ENCODE measurements around the gene ASB18. TPM values are rescaled to one million over a fixed set of nuclear protein-coding genes. Genes with fewer than 3 reads are reported as not detected.

Gene ASB18
- total and polyA plus RNA-seq, 2 experiments from 2014 or later = not detected

DNA sequence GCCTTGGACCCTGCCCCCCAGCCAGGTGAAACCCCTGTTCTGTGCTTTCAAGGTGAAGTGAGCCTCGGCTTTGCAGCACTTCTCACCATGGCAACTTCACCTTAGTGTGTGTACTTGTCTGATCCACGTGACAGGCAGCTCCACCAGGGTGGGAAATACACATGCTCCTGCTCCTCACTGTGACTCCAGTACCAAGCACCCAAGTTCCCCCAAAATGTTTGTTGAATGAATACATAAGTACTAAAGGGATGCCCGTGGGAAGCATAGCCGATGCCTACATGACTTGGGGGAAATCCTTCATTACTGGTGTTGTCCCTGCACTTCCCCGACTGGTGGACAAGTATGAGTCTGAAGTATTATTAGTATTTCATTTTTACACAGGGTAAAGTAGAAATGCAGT is 54.2 kb downstream of the ASB18 start:
- H3K9me3 Mint-ChIP-seq = peaks cover 3% of the 10 kb centered on the region; the same call in 1 of the 3 replicates
- Histone ChIP-seq H3K4me2 (no peak overlapping the region), H4K20me1 (replicated peaks; ENCODE audit: insufficient read depth) (no peaks in the 10 kb centered on the region), H3K4me3 (no peak overlapping the region), H3K27me3 (ENCODE audit: insufficient read depth) (no peaks in the 10 kb centered on the region), H3K4me1 (ENCODE audit: insufficient read depth) (peaks cover 4% of the 10 kb centered on the region; the same call in 1 of the 2 replicates), H2AFZ (peak overlapping the region; percentile 59; the same call in 1 of the 2 replicates), H3K79me2 (replicated peaks; ENCODE audit: insufficient read depth) (no peaks in the 10 kb centered on the region), H3K36me3 (ENCODE audit: insufficient read depth) (no peaks in the 10 kb centered on the region), H3F3A (replicated peaks; ENCODE audit: low read depth) (no peaks in the 10 kb centered on the region), H3K9me2 (ENCODE audit: insufficient read depth) (no peaks in the 10 kb centered on the region), H3K27ac (ENCODE audit: low read depth) (no peak overlapping the region)
- H3K4me3 Mint-ChIP-seq = no peak overlapping the region
- TF ChIP-seq, protein P1, sequence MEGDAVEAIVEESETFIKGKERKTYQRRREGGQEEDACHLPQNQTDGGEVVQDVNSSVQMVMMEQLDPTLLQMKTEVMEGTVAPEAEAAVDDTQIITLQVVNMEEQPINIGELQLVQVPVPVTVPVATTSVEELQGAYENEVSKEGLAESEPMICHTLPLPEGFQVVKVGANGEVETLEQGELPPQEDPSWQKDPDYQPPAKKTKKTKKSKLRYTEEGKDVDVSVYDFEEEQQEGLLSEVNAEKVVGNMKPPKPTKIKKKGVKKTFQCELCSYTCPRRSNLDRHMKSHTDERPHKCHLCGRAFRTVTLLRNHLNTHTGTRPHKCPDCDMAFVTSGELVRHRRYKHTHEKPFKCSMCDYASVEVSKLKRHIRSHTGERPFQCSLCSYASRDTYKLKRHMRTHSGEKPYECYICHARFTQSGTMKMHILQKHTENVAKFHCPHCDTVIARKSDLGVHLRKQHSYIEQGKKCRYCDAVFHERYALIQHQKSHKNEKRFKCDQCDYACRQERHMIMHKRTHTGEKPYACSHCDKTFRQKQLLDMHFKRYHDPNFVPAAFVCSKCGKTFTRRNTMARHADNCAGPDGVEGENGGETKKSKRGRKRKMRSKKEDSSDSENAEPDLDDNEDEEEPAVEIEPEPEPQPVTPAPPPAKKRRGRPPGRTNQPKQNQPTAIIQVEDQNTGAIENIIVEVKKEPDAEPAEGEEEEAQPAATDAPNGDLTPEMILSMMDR (conservative IDR thresholded peaks at IDR 0.05; ENCODE audit: low read depth in 2 of 2) = 0 out of 4 replicates have a peak, but pooled peaks of 1 of the 2 experiments have one; percentile 6
- TF ChIP-seq POLR2AphosphoS5 (IDR thresholded peaks at IDR 0.05; ENCODE audit: low read depth) = no peak
- TF ChIP-seq NANOG (IDR thresholded peaks at IDR 0.05; ENCODE audit: borderline replicate concordance) = no peak
- H3K27ac Mint-ChIP-seq = no peak overlapping the region; the same call in 1 of the 2 replicates
- no peaks in the 10 kb centered on the region for H3K36me3 Mint-ChIP-seq (ENCODE audit: low read depth)
- ATAC-seq (no peak), DNase-seq (ENCODE audit: low spot score) (no peak)
- H3K4me1 Mint-ChIP-seq = peaks cover 20% of the 10 kb centered on the region
- H3K27me3 Mint-ChIP-seq (ENCODE audit: insufficient read depth, low read depth, poor library complexity) = peaks cover 14% of the 10 kb centered on the region

DNA sequence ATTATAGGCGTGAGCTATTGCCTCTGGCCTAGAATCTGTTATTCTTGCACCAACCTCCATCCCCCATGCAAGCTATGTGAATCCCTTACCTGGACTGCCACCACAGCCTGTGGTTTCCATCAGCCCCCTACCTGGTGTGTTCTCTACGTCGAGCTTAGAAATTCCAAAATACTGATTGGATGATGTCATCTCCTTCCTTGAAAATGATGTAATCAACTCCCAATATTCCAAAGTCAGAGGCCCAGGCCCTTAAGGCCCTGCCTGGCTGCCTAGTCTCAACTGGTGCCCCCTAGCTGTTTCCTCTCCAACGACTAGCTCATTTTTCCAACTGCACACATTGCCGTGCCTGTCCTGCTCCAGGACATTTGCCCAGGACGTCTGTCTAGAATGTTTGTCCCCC is 54.7 kb downstream of the ASB18 start:
- Histone ChIP-seq H3K27me3 (ENCODE audit: insufficient read depth) (no peaks in the 10 kb centered on the region), H4K20me1 (replicated peaks; ENCODE audit: insufficient read depth) (no peaks in the 10 kb centered on the region), H3K36me3 (ENCODE audit: insufficient read depth) (no peaks in the 10 kb centered on the region), H3K4me3 (no peak overlapping the region), H3K4me2 (no peak overlapping the region), H3F3A (replicated peaks; ENCODE audit: low read depth) (no peaks in the 10 kb centered on the region), H3K4me1 (ENCODE audit: insufficient read depth) (peaks cover 4% of the 10 kb centered on the region; the same call in 1 of the 2 replicates), H2AFZ (peak overlapping the region; percentile 59; the same call in 1 of the 2 replicates), H3K79me2 (replicated peaks; ENCODE audit: insufficient read depth) (no peaks in the 10 kb centered on the region), H3K9me2 (ENCODE audit: insufficient read depth) (no peaks in the 10 kb centered on the region), H3K27ac (ENCODE audit: low read depth) (no peak overlapping the region)
- ATAC-seq (peak; percentile 47), DNase-seq (ENCODE audit: low spot score) (peak; percentile 68)
- peaks cover 14% of the 10 kb centered on the region for H3K27me3 Mint-ChIP-seq (ENCODE audit: insufficient read depth, low read depth, poor library complexity)
- peaks cover 20% of the 10 kb centered on the region for H3K4me1 Mint-ChIP-seq
- H3K4me3 Mint-ChIP-seq = no peak overlapping the region; the same call in 2 of the 3 replicates
- peak overlapping the region; percentile 20; the same call in 1 of the 2 replicates for H3K27ac Mint-ChIP-seq
- no peak for TF ChIP-seq ZNF331 (CRISPR knock-in tag; IDR thresholded peaks at IDR 0.05; ENCODE audit: low read depth)
- TF ChIP-seq, protein P1 (conservative IDR thresholded peaks at IDR 0.05; ENCODE audit: low read depth in 2 of 2) = peak; percentile 42 to 49
- TF ChIP-seq JUNB (IDR thresholded peaks at IDR 0.05; ENCODE audit: unreplicated experiment) = no peak
- peak; percentile 61; the same call in 1 of the 2 replicates for TF ChIP-seq CREB1 (CRISPR knock-in tag; IDR thresholded peaks at IDR 0.05; ENCODE audit: low read depth)
- no peaks in the 10 kb centered on the region for H3K36me3 Mint-ChIP-seq (ENCODE audit: low read depth)
- peaks cover 3% of the 10 kb centered on the region; the same call in 1 of the 3 replicates for H3K9me3 Mint-ChIP-seq

Data from GM23338 (cell line).